Measurements from ENCODE around the gene PRUNE2. TPM values are rescaled to one million over a fixed set of nuclear protein-coding genes. Genes with fewer than 3 reads are reported as not detected.

The PRUNE2 gene
- total RNA-seq, 2 experiments from 2014 or later = not detected

DNA sequence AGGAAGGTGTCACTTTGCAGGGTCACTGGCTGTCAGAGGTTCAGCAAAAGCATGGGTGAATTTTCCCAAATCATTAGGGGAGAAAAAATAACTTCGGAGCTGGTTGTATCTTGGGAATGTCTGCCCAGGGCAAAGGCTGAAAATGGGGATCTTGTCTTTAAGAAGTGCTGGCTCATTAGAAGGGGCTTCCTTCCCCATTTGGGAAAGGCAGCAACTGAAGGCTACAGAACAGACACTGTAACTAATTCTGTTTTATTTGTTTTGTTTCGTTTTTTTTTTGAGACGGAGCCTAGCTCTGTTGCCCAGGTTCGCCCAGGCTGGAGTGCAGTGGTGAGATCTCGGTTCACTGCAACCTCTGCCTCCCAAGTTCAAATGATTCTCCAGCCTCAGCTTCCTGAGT is 212.0 kb downstream of the PRUNE2 start:
- no peak overlapping the region for H3K4me3 ChIP-seq (ENCODE audit: low read length)
- peaks cover 58% of the 10 kb centered on the region for H3K27me3 Mint-ChIP-seq

DNA sequence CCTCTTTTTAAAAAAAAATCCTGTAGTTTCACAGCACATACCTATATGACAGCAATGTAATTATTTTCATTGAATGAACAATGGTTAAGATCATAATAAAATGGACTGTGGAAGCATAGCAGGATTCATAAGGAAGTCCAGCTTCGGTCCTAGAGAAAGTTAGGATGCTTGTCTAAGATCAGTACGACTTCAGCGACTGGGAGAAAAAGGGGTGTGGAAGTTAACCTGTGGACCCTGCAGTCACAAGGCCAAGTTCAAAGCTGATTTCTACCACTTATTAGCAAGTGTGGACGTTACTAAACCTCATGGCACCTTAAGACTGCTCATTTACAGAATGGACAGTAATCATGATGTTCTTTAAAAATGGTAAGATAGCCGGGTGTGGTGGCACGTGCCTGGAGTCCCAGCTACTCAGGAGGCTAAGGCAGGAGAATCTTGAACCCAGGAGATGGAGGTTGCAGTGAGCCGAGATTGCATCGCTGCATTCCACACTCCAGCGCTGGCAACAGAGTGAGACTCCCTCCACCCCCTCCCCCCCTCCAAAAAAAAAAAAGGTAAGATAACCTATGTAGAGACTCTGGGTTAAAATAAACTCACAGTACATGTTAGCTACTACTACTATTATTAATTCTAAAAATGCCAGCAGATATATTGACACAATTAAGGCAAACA is 213.3 kb downstream of the PRUNE2 start:
- H3K4me1 ChIP-seq (ENCODE audit: insufficient read depth, low read length) = peaks cover 6% of the 10 kb centered on the region
- H3K9me3 ChIP-seq (ENCODE audit: control insufficient read depth in 1 of 2, insufficient read depth in 1 of 2, low read length in 2 of 2) = no peaks in the 10 kb centered on the region
- Mint-ChIP-seq H3K27me3 (peaks cover 50% of the 10 kb centered on the region), H3K4me3 (no peak overlapping the region), H3K36me3 (ENCODE audit: low read depth) (no peaks in the 10 kb centered on the region), H3K9me3 (no peaks in the 10 kb centered on the region), H3K27ac (no peak overlapping the region), H3K4me1 (ENCODE audit: low read depth) (peaks cover 8% of the 10 kb centered on the region)
- CTCF ChIA-PET = no interaction called here
- H3K27ac ChIP-seq (ENCODE audit: low read depth in 1 of 2, low read length in 2 of 2) = no peak overlapping the region
- no peak overlapping the region for H3K4me3 ChIP-seq (ENCODE audit: low read length)
- DNase-seq = no peak
- TF ChIP-seq, protein P1, sequence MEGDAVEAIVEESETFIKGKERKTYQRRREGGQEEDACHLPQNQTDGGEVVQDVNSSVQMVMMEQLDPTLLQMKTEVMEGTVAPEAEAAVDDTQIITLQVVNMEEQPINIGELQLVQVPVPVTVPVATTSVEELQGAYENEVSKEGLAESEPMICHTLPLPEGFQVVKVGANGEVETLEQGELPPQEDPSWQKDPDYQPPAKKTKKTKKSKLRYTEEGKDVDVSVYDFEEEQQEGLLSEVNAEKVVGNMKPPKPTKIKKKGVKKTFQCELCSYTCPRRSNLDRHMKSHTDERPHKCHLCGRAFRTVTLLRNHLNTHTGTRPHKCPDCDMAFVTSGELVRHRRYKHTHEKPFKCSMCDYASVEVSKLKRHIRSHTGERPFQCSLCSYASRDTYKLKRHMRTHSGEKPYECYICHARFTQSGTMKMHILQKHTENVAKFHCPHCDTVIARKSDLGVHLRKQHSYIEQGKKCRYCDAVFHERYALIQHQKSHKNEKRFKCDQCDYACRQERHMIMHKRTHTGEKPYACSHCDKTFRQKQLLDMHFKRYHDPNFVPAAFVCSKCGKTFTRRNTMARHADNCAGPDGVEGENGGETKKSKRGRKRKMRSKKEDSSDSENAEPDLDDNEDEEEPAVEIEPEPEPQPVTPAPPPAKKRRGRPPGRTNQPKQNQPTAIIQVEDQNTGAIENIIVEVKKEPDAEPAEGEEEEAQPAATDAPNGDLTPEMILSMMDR (IDR thresholded peaks at IDR 0.05) = no peak
- peaks cover 6 to 37% of the 10 kb centered on the region in 2 experiments for H3K27me3 ChIP-seq (ENCODE audit: control insufficient read depth in 1 of 2, insufficient read depth in 2 of 2, low read length in 2 of 2)
- POLR2A ChIA-PET = no interaction called here
- intact Hi-C loops (cut with DNase I, micrococcal nuclease) = no loop called here
- H3K36me3 ChIP-seq (ENCODE audit: insufficient read depth, low read length) = no peaks in the 10 kb centered on the region
- no peak for ATAC-seq (ENCODE audit: poor library complexity)

More for the DNA sequence above, 212.0 kb downstream of the PRUNE2 start:
- TF ChIP-seq, protein P1 (IDR thresholded peaks at IDR 0.05) = no peak
- Histone ChIP-seq H3K27ac (ENCODE audit: low read depth in 1 of 2, low read length in 2 of 2) (no peak overlapping the region), H3K9me3 (ENCODE audit: control insufficient read depth in 1 of 2, insufficient read depth in 1 of 2, low read length in 2 of 2) (no peaks in the 10 kb centered on the region), H3K36me3 (ENCODE audit: insufficient read depth, low read length) (no peaks in the 10 kb centered on the region), H3K27me3 (ENCODE audit: control insufficient read depth in 1 of 2, insufficient read depth in 2 of 2, low read length in 2 of 2) (peaks cover 8 to 37% of the 10 kb centered on the region in 2 experiments), H3K4me1 (ENCODE audit: insufficient read depth, low read length) (peaks cover 6% of the 10 kb centered on the region)
- no peak overlapping the region for H3K4me3 Mint-ChIP-seq
- DNase-seq (no peak), ATAC-seq (ENCODE audit: poor library complexity) (no peak)
- intact Hi-C loops (cut with DNase I, micrococcal nuclease) = no loop called here
- peaks cover 8% of the 10 kb centered on the region for H3K4me1 Mint-ChIP-seq (ENCODE audit: low read depth)
- H3K36me3 Mint-ChIP-seq (ENCODE audit: low read depth) = no peaks in the 10 kb centered on the region
- POLR2A ChIA-PET = no interaction called here
- CTCF ChIA-PET = no interaction called here
- no peaks in the 10 kb centered on the region for H3K9me3 Mint-ChIP-seq
- no peak overlapping the region for H3K27ac Mint-ChIP-seq

DNA sequence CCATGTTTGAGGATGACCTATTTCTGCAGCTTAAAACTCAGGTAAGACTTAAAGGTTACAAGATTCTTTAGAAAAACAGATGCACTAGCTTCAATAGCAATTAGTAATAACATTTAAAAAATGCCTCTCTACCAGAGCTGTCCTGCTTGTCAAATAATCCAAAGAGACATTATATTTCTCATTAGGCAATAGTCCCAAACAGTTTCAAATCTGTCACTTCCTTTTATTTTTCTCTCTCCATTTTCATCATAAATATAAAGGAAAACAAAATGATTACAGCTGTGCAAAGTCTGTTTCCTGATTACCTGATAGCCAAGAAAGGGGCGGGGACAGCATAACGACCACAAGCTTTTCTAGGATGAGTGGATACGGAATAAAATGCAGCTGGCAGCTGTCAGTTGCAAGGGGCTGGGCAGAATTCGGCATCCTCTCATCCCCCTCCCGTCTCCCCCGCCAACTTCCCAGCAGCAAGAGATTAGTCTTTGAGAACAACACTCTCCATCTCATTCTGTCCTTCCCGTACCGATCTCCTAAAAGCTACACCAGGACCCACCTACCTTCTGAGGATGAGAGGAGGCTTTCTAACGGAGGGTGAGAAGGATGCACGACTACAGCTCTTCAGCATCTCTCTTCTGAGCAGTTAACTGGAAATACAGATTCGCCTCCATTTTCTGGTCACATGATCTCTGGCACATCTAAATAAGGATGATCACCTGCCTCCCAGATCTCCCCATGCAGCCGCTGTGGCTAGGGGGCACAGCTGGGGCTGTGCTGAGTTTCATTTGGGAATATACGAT is 214.2 kb downstream of the PRUNE2 start:
- Histone ChIP-seq H3K27me3 (ENCODE audit: control insufficient read depth in 1 of 2, insufficient read depth in 2 of 2, low read length in 2 of 2) (peaks cover 6 to 37% of the 10 kb centered on the region in 2 experiments), H3K4me3 (ENCODE audit: low read length) (peak overlapping the region; percentile 42), H3K4me1 (ENCODE audit: insufficient read depth, low read length) (peaks cover 6% of the 10 kb centered on the region), H3K27ac (ENCODE audit: low read depth in 1 of 2, low read length in 2 of 2) (no peak overlapping the region), H3K36me3 (ENCODE audit: insufficient read depth, low read length) (no peaks in the 10 kb centered on the region), H3K9me3 (ENCODE audit: control insufficient read depth in 1 of 2, insufficient read depth in 1 of 2, low read length in 2 of 2) (no peaks in the 10 kb centered on the region)
- Mint-ChIP-seq H3K27me3 (peaks cover 42% of the 10 kb centered on the region), H3K9me3 (no peaks in the 10 kb centered on the region), H3K27ac (no peak overlapping the region), H3K4me1 (ENCODE audit: low read depth) (peaks cover 8% of the 10 kb centered on the region), H3K4me3 (peak overlapping the region; percentile 67), H3K36me3 (ENCODE audit: low read depth) (no peaks in the 10 kb centered on the region)
- ATAC-seq (ENCODE audit: poor library complexity) (no peak), DNase-seq (peak in 1 of 14 experiments; percentile 7)
- CTCF ChIA-PET = no interaction called here
- intact Hi-C loops (cut with DNase I, micrococcal nuclease) = no loop called here
- POLR2A ChIA-PET = no interaction called here
- TF ChIP-seq, protein P1 (IDR thresholded peaks at IDR 0.05) = no peak
